HEK293 (cell line): ENCODE data around the gene APOLD1.

ENCODE experiments used
- CTCF ChIP-seq: fragments of 450-650 bp; formaldehyde crosslinking; IDR thresholded peaks from 2 replicates; pipeline ENCODE4 v1.5.1; 2016; ENCODE audit warnings: missing biosample characterization, missing genetic modification characterization
- ZBTB20 ChIP-seq: fragments of 450-650 bp; formaldehyde crosslinking; IDR thresholded peaks from 2 replicates; pipeline ENCODE4 v1.5.1; 2016; ENCODE audit warnings: missing biosample characterization, missing genetic modification characterization
- ZNF24 ChIP-seq: fragments of 450-650 bp; formaldehyde crosslinking; IDR thresholded peaks from 2 replicates; pipeline ENCODE4 v1.5.1; 2016; ENCODE audit warnings: missing biosample characterization, missing genetic modification characterization
- ZNF529 ChIP-seq: fragments of 450-650 bp; formaldehyde crosslinking; IDR thresholded peaks from 2 replicates; pipeline ENCODE4 v1.5.1; 2017; ENCODE audit warnings: missing genetic modification characterization, missing biosample characterization; ENCODE audit not compliant: insufficient replicate concordance

DNA sequence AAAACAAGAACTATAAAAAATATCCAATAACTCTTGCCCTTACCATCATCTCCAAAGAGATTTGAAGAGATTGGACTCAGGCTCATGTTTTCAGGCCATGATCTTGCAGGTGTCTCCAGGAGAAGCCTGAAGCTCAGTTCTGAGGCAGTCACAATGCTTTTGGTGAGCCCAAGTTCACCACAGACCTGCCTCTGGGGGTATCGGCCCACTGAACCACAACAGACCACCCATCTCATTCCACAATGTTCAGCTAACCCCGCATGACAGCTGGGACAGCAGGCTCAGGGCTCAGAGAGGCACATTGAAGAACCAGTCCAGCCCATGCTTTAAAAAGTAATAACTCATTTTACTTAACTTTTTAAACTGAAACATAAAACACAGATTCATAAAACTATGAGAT, 28.3 kb upstream of the APOLD1 start:
- no peak for TF ChIP-seq CTCF (tag by site-specific recombination)
- no peak for TF ChIP-seq ZNF529 (tag by site-specific recombination)
- TF ChIP-seq ZNF24, result no peak
- TF ChIP-seq ZBTB20 (tag by site-specific recombination), result no peak
